Stimulated activated naive CD4-positive, alpha-beta T cell (primary cell): Measurements from ENCODE around the gene PRKCA.

Source experiments
- DNase-seq, 6 experiments: peaks; one replicate each; lab custom pipeline; 2025; lab: John Stamatoyannopoulos, UW

PRKCA gene

DNA sequence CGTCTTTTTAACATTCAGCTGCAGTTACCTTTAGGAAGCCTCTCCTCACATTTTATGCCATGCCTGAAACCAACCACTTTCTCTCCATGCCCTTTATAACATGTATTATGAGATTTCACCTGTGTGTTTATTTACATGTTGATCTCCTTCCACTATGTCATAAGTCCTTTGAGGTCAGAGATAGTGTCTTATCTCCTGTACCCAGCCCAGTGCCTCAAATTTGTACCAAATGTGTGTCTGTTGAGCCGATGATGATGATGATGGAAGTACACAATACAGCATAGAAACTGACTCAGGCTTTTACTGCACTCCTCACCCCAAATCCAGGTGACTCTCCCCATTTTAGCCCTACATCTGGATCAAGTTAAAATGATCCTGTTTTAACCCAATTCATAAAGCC lies 353.0 kb downstream of the PRKCA start:
- DNase-seq = no peak

DNA sequence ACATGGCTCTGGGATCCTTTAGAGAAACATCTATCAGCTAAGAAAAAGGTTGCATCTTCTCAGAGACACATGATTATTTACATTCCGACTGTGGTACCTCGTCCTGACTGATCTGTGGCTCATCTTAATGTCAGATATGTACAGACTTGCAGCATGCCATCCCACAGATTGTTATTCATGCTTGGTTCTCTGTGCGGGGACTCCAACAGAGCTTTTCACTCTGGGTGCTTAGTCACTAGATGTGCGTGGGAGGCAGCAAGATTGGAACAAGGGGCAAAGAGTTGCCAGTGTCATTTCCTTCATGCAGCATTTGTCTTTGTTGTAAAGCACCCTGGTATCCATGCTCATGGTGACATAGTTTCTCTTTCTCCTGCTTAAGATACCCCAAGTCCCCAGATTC lies 353.4 kb downstream of the PRKCA start:
- DNase-seq = no peak

DNA sequence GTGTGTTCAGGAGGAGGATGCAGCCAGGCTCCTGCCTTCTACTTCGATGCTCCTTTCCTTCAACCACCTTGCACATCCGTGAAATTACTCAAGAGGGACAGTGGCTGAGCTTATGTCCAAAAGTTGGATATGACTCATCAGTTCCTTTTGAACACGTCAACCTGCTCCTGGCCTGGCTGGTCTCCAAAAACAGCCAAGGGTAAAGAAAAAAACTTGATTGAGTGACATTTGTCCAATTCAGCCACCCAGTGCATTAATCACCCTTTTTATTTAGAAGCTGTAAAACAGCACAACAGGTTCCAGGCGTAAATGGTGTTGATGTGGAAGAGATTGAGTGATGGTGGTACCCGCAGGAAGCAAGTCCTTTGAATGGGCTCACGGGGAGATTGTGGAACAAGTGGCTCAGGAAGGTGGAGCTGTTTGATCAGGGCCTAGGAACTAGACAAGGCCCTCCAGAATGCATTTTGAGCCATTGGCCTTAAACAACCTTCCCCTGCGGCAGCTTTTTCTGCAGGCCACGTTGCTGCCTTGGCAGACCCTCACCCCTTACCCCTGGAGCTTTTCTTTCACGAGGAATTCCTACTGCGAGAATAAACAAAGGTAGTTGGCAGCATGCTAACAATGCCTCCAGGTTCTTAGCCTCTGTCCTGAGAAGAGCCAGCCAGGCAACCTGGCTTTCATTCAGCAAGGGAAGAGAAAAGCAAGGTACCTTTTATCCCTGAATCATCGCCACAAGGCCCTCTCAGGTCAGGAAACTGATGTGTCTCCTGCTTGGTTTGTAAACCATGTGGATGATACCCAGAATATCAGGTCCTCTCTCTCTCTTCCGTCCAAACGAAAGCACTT lies 359.2 kb downstream of the PRKCA start:
- no peak for DNase-seq

DNA sequence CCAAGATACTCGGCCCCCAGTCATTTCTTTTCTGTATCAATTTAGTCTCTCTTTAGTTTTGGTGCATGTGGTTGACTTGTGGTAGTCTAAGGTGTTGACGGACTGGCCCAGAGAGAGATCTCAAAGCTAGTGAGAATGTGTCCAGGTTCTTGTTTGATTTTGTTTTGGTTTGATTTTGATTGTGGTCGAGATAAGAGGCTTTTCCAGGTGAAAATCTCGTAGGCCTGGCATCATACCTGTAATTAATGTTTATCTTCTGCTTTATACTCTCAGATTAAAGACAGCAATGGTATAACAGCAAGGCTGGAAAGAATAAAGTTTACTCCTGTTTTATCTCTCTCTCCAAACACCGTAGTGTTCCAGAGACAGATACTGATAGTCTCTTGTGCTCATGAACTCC lies 360.1 kb downstream of the PRKCA start:
- DNase-seq = no peak

DNA sequence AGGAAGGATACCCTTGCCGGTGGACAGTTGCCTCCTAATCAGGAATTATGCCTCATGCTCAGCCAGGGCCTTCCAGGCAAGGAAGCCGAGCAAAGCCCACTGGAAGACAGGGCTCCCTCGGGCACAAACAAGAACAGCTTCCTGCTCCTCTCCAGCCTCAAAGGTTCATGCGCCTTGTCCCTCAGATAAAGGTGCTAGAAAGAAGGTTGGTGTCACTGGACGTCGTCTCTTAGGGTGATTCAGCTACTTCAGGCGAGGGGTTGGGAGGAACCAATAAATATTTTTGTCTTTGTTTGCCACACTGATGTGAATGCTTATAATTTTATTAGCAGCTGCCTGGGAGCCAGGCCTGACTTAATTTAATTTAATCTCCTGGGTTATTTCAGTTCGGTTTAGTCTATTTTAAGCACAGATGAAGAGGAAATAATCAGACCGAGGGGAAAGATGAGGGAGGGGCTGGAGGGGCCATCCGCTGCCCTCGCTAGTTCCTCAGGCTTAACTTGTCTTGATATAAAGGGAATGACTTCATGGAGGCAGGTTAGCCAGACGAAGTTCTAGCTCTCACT lies 360.7 kb downstream of the PRKCA start:
- DNase-seq = no peak

DNA sequence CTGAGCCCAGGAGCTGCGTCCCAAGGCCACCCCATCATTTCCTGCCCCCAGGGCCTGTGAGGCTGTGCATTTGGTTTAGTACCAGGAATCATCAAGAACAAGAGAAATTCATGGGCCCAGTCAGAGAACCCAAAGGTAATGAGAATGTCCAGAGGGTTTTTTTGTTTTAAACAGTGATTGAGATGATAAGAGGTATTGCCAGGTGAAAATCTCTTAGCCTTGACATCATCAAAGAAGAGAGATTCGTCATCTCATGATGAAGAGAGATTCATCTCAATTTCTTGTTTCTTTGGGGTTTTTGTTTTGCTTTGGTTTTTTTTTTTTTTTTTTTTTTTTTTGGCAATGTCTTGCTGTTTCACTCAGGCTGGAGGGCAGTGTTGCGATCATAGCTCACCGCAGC lies 361.9 kb downstream of the PRKCA start:
- no peak for DNase-seq

DNA sequence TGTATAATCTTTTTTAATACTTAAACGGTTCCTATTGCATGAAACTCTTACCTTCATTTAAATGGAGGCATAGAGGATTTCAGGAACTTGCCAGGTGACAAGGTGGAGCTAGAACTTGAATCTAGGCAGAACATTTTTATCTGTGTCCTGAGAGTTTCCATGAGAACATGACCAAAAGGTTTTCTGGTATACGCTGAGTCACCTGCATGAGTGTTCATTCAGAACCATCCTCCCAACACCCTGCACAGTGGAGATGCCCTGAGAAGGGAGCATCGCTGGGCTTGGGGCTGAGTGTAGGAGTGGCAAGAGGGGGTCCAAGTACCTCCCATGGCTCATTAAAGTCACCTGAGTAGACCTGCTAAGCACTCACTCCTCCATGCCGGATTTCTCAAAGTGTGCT lies 362.8 kb downstream of the PRKCA start:
- no peak for DNase-seq

DNA sequence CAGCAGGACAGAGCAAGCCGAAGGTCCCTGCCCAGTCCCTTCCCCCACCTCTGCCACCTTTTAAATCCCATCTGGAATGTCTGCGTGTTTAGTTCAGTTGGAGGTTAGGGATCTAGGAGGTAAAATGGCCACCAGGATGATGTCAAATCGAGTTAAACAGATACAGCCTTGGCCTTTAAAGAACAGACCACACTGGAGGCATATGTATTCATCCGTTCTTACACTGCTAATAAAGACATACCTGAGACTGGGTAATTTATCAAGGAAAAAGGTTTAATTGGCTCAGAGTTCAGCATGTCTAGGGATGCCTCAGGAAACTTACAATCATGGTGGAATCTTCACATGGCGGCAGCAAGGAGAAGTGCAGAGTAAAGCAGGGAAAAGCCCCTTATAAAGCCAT lies 364.7 kb downstream of the PRKCA start:
- no peak for DNase-seq

DNA sequence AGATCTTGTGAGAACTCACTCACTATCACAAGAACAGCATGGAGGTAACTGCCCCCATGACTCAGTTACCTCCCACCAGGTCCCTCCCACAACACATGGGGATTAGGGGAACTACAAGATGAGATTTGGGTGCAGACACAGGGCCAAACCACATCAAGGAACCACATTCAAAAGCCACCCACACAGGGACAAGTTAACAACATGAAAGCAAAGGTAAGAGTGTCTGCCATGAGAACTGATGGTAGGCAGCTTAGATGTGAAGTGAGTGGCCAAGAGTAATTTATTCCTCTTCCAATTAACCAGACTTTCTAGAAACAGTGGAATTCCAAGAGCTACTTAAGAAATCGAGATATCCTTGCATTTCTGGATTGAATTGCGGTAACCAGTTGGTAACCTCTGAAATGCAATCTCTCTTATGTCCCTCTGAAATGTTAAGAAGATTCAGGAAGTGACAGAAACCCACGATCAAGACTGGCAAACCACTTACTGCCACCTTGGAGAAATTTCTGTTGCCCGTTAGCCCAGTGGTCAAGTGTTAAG lies 365.1 kb downstream of the PRKCA start:
- DNase-seq = peak; percentile 11 to 63 (median 56)

DNA sequence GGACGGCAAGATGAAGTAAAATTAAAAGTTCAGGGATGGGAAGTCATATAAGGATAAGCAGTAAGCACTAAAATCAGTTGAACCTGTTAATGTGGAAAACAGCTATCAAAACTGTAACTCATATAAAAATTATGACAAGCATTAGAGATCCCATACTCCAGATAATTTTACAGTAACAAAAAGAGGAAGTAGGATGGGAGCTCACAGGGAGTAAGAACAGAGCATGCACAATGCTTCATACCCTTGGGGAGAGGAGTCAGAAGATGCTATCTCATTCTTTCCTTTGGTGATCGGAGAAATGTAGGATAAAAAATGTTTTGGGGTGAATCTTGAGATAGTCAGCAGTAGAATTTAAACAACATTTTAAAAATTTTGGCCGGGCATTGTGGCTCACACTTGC lies 367.8 kb downstream of the PRKCA start:
- DNase-seq = no peak

DNA sequence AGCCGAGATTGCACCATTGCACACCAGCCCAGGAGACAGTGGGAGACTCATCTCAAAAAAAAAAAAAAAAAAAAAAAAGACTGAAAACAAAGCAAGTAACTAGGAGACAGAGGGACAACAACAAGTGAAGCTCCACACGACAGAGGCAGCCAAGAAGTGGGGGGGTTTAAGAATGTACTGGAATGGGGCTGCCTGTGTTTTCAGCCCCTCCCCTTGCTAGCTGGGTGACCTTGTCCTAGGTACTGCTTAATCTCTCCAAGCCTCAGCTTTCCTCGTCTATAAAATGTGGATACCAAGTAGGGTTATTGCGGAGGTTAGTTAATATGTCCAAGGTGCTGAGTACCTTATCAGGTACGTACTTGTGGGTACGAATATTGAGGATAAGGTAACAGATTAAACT lies 368.7 kb downstream of the PRKCA start:
- peak in 1 of 6 experiments; percentile 11 for DNase-seq

DNA sequence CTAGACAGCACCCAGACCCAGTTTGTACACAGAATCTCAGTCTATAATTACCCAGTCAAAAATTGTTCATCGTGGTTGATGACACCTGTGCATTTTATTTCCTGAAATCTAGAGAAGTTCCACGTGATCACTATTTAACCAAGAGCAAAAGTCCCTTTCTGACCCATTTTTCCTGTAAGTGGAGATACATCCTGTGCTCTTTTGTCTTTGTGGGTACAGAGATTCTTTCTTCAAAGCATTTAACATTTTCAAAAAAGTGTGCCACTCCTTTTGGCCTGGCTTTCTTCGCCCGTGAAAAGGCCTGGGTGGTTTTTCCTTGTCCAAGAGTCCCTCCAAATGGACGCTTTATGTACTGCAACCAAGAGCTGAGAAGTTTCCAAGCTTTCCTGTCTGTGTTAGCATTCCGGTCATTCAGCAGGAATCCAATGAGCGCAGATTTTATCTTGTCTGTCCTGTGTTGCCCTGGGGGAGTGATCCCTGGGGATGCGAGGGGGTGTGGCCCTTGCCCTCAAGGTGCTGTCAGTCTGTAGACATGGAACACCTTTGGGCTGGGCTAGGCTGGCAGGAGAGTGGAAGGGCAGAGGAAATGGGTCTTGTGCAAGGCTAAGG lies 371.4 kb downstream of the PRKCA start:
- DNase-seq = peak; percentile 21 to 87 (median 64)

DNA sequence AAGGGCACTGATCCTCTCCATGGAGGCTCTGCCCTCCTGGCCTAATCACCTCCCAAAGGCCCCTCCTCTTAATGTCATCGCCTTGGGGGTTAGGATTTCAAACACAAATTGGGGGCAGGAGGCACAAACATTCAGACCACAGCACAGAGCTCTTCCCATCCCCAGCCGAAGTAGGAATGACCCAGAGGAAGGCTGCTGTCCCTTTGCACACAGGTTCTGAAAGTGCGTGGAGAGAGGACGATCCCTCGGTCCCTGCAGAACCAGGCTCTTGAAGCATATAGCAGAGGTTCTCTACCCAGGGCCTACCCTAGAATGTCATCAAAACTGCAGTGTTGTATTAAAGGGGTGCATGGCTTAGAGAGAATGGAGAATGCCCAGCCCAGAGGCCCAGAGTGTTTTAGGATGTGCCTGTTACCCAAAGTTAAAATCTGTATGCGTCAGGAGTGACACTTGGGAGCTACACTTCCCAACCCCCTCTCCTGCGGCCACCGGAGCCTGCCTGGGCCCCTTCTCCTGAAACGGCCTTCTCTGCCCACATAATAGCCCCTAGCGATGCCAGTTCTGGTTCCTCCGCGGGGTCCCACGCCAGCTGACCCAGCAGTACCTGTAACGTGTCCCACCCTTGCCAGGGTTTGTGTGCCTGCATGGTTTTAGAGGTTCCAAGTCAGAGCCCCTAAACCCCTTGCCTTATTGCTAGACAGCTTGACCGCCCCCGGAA lies 373.0 kb downstream of the PRKCA start:
- no peak for DNase-seq

DNA sequence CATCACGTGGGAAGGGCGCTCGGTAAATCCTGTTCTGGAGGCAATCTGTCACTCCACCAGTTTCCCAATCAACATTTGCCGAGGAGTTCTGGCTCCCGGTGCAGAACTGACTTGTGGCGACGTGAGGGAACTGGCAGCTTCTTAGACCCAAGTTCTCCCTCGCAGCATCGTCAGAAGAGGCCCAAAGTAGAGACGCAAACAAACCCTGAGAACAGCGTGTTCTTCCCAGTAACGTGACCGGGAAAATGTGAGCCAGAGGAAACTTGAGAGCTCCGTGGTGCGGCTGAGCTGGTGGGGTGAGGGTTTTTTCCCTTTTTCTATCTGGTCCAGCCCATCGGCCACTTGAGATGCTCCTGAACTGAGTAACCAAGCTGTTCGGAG lies 373.6 kb downstream of the PRKCA start:
- DNase-seq = no peak

DNA sequence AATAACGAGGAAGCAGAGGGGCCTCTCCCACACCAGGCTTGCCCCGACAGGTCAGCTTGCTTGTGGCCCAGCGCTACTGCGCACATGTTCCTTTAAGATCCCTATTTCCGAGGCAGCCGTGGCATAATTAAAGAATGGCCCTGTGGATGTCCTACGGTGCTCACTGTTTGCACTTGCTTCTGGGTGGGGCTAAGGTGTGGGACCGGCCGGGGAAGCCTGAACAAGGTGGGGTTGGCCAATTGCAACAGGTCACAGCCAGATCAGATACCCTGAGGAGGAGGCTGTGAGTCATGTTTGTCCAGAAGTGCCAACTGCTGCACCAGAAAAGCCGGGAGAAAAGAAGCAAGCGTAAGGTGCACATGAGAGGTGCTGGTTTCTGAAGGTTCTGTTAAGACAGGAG lies 374.0 kb downstream of the PRKCA start:
- no peak for DNase-seq

DNA sequence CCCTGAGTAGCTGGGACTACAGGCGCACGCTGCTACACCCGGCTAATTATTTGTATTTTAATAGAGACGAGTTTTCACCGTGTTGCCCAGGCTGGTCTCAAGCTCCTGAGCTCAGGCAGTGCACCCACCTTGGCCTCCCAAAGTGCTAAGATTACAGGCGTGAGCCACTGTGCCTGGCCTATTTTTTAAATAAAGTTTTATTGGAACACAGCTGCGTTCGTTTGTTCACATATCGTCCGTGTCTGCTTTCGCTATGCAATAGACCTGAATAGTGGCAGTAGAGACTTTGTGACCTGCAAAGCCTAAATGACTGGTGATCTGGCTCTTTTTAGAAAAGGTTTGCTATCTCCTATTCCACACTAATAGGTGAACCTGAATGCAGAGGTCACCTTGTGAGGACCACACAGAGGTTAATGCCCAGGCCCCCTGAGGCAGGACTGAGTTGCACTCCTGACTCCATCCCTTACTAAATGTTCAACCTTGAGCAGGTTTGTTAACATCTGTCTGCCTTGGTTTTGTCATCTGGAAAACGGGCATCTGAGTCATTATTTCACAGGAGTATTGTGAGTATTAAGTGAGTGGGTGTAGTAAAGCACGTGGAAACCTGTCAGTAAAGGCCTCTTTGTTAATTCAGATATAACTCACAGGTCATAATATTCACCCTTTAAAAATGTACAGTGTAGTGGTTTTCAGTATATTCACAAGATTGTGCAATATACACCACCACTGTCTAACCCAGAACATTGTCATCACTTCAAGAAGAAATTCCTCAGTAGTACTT lies 375.0 kb downstream of the PRKCA start:
- no peak for DNase-seq

DNA sequence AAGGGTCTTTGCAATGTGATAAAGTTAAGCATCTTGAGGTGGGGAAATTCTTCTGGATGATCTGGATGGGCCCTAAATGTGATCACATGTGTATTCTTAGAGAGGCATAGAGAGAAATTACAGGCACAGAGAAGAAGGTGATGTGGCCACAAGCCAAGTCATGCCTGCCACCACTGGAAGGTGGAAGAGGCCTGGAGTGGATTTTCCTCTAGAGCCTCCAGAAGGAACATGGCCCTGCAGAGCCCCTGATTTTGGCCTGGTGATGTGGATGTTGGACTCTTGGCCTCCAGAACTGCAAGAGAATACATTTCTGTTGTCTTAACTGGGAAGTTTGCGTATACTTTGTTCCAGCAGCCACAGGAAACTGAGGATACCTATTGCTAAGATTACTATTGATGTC lies 375.6 kb downstream of the PRKCA start:
- DNase-seq = no peak

DNA sequence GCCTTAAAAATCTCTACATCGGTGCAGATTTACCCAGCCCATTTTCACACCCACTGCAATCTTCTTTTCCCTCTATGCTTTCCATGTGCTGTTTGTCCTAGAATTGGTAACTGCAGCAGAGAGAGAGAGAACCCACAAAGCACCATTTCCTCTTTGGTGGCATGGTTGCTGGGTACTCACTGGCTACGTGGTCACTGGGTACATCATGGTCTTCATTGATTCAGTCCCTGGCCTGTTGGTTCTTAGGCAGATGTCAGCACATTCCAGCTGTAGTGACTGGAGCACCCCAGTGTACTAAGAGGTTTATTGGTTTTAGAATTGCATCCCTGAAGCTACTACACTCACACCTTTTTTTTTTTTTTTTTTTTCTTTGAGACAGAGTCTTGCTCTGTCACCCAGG lies 376.4 kb downstream of the PRKCA start:
- no peak for DNase-seq

DNA sequence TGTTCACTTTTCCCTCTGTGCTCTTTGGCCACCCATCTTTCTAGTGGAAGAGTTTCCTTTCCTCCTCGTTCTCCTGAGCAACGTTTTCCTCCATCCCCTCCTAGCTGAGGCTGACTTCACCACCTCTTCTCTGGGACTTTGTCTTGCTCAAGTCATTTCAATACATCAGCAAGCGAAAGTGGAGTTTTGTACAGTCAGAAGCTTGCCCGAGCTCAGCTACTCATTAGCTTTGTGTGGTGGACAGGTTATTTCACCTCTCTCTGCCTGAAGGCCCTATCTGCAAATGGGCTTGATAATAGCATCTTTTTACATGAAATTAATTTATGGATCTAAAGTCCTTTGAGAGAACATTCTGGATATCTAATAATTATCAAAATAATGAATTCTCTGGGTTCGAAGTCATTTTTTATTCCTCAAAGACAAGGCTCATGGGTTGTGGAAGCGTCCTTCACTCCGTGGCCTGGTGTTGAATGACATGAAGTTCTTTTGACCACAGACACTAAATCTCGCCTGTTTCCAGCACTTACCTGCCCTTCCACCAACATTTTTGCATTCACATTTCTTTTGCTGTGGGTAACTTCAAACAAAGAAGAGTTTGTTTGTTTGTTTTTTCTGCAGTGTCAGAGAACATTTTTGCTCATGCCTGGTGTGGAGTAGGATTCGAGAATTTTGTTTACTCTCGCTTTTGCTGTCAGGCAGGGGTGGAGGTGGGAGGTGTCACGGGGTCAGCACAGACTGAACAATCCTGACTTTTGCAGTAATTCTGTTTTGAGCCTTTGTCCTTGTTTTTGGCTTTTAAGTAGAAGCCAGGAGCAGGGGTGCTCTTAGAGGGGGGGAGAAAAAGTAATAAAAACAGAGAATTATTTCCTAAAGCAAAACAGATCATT lies 377.5 kb downstream of the PRKCA start:
- no peak for DNase-seq

DNA sequence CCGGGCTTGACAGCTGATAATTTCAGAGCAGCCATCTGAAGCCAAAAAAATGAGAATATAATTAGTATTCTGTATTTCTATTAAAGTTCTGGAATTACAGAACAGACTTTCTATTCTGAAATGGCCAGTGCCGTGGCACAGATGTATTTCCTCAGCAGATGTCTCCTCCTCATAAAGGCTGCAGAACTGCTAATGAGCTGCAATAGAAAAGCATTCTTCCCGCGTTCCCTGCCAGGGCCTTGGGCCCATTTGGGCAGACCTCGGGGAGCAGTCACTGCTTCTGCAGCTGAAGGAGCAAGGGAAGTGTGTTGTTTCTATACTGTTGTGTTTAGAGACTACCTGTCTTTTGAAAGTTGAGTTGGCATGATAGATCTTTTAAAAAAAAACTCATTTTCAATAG lies 379.9 kb downstream of the PRKCA start:
- no peak for DNase-seq

DNA sequence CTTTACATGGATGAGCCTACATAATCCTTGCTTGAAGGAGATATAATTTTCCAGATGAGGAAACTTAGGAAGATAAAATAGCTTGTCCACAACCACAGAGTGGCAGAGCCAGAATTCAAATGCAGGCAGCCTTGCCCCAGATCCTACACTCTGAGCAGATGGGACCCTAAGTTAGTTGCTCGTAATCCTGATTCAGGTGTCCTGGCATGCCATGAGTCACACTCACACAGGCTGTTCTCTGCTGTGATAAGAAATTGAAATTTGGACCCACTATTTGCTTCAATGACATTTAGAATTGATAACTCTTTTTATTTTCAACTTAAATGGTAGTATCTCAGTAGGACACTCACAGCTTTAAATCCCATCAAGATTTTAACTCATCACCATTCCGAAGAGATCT lies 381.8 kb downstream of the PRKCA start:
- DNase-seq = no peak
